IPS-18a (cell line): ENCODE results near the gene GAS6.
"Not testable (repeated sequence)": the region's sequence is repeated elsewhere in the genome, so short reads cannot be mapped to it uniquely, and the experiment has no call there.

Experiments used
- H3K27ac ChIP-seq: one replicate; pipeline ENCODE4 v1.5.1; 2013; ENCODE audit warnings: low read length
- H3K27me3 ChIP-seq: one replicate; pipeline ENCODE4 v1.6.1; 2013; ENCODE audit warnings: mild to moderate bottlenecking, low read length; ENCODE audit not compliant: control insufficient read depth, insufficient read depth
- H3K36me3 ChIP-seq: one replicate; pipeline ENCODE4 v1.6.1; 2013; ENCODE audit warnings: low read depth, low read length; ENCODE audit not compliant: control insufficient read depth
- H3K4me1 ChIP-seq: one replicate; pipeline ENCODE4 v1.6.1; 2013; ENCODE audit warnings: low read depth, low read length; ENCODE audit not compliant: control insufficient read depth
- H3K4me3 ChIP-seq: one replicate; pipeline ENCODE4 v1.5.1; 2013; ENCODE audit warnings: low read length
- H3K9ac ChIP-seq: one replicate; pipeline ENCODE4 v1.6.1; 2013; ENCODE audit warnings: mild to moderate bottlenecking, low read length, moderate library complexity
- H3K9me3 ChIP-seq: one replicate; pipeline ENCODE4 v1.6.1; 2013; ENCODE audit warnings: low read depth, low read length; ENCODE audit not compliant: control insufficient read depth

Gene GAS6

DNA sequence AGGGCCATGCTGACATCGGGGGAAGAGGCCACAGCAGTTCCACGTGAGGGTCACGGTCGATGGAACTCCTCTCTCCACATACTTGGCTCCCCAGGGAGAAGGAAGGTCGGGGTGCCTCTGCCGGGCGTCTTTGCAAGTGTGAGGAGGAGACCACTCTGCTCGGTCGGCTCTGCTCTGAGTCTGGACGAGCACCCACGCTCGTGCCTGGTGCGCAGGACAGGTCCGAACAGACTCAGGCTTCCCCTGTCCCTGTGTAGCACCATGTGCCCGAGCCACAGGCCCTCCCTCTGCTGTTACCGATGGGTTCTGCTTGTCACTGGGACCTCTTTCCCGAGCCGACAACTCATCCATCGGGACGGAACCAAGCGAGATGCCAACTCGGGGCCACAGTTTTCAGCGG is 69.8 kb downstream of the GAS6 start:
- Histone ChIP-seq H3K9ac (no peak overlapping the region), H3K4me3 (no peak overlapping the region), H3K27me3 (no peaks in the 10 kb centered on the region), H3K27ac (no peak overlapping the region), H3K36me3 (no peaks in the 10 kb centered on the region), H3K4me1 (no peaks in the 10 kb centered on the region), H3K9me3 (no peaks in the 10 kb centered on the region)

DNA sequence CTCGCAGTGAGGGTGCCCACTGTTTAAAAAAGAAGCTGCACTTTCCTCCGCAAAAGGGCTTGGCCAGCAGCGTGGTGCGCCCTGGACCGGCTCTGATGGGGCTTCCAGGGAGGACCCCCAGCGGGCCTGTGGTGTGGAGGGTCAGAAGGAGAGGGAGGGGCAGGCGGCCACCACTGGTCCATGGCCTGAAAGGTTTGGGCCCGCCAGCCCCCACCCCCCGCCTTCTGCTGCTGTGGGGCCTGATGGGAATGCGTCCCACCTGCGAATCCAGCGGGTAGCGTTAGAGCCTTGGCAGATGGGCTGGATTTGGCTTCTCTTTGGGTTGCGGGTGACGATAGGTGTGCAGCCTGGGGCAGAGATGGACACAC is 70.2 kb downstream of the GAS6 start:
- H3K4me3 ChIP-seq: no peak overlapping the region
- no peaks in the 10 kb centered on the region for H3K36me3 ChIP-seq
- H3K9ac ChIP-seq: no peak overlapping the region

DNA sequence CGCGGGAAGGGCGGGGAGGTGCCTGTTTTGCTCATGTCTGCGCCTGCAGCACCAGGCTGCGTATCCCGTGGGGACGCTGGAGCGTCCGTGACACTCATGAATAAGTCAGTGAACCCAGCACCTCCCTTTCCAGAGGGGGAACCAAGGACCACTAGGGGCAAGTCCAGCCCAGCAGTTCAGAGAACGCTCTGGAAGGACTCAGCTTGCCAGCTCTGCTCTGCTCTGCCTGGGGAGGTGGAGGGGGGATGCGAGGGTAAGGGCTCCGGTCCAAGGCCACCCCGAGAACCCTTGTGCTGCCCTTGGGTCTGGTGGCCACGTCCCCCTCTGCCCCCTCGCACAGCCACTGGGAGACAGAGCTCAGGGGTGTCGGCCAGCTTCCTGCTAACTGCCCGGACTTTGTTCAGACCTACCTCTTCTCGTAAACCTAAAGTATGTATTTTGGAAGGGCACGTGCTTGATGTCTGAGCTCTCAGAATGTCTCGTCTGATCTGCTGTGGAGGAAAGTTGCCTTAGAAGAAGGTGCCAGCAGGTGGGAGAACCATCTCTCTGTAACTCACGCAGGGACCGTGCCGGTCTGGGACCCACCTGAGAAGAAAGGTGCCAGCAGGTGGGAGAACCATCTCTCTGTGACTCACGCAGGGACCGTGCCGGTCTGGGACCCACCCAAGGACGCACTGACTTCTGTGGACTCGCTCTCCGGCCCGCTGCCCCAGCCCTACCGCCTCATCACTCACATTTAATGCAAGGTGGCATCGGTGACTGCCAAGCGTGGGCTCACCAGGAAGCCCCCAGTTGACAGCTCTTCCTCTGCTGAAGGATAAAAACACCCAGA is 70.8 kb downstream of the GAS6 start:
- no peaks in the 10 kb centered on the region for H3K27me3 ChIP-seq
- H3K4me1 ChIP-seq: no peaks in the 10 kb centered on the region
- H3K4me3 ChIP-seq: no peak overlapping the region
- no peak overlapping the region for H3K9ac ChIP-seq
- no peaks in the 10 kb centered on the region for H3K36me3 ChIP-seq
- H3K9me3 ChIP-seq: no peaks in the 10 kb centered on the region
- no peak overlapping the region for H3K27ac ChIP-seq

More for the DNA sequence above, 70.2 kb downstream of the GAS6 start:
- H3K27me3 ChIP-seq: no peaks in the 10 kb centered on the region
- no peaks in the 10 kb centered on the region for H3K4me1 ChIP-seq
- no peaks in the 10 kb centered on the region for H3K9me3 ChIP-seq
- no peak overlapping the region for H3K27ac ChIP-seq

DNA sequence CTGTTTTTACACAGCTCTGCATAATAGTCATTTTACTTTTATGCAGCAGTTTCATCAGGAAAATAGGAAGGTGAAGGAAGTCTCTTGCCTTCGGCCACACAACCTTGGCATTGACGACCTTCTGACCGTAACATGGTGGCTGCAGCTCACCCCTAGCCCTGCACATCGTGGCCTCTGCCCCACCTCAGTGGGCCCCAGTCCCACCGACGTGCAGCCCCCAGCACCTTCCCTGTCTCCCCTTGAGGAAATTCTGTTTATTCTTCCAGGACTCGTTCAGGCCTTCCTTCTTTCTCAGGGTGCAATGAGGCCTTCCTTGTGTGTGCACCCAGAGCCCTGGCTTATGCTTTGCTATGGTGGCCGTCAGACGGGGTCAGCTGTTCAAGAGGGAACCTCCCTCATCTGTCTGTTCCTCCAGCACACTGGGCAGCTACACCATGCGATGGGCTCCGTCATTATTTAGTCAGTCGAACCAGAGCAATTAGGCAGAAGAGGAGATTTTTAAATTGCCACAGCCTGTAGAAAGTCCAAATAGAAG is 71.6 kb downstream of the GAS6 start:
- Histone ChIP-seq H3K9me3 (no peaks in the 10 kb centered on the region), H3K36me3 (no peaks in the 10 kb centered on the region), H3K27ac (no peak overlapping the region), H3K27me3 (no peaks in the 10 kb centered on the region), H3K4me1 (no peaks in the 10 kb centered on the region), H3K9ac (no peak overlapping the region), H3K4me3 (no peak overlapping the region)

DNA sequence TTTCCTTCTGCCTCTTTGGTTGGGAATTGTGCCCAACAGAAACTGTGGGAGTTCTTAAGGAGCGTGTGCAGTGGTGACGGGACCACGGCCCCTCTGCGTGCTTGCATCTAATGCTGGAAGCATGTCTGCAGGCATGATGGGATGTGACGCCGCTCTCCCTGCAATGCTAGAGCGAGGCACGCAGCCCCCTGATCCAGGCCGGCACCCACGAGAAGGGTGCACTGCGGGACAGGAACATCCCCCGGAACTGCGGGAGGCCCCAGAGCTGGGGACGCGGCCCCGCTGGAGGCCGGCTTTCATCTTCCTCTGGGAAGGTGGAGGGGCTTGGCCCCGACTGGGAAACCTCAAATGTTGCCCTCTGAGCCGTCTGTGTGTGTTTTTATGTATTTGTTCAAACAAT is 72.1 kb downstream of the GAS6 start:
- Histone ChIP-seq H3K4me1 (no peaks in the 10 kb centered on the region), H3K36me3 (no peaks in the 10 kb centered on the region), H3K9me3 (no peaks in the 10 kb centered on the region), H3K4me3 (no peak overlapping the region), H3K9ac (no peak overlapping the region), H3K27ac (no peak overlapping the region), H3K27me3 (no peaks in the 10 kb centered on the region)

DNA sequence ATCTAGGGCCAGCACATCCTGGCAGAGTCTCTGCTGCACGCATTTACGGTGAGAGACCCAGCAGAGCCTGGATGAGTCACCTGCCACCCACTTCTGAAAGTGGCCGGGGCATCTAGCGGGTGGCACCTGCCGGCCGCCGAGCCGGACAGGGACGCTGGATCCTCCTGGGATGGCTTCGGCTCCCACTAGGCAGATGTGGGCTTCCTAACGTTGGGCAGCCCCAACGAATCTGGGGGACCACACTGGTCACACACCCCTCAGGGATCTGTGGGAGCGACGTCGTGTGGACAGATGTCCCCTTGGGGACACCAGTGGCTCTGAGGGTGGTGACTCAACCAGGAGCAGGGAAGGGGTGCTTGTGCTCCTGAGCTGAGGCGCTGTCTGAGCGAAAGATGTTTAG is 72.7 kb downstream of the GAS6 start:
- no peaks in the 10 kb centered on the region for H3K36me3 ChIP-seq
- H3K4me3 ChIP-seq: no peak overlapping the region
- no peak overlapping the region for H3K9ac ChIP-seq
- no peaks in the 10 kb centered on the region for H3K4me1 ChIP-seq
- H3K27me3 ChIP-seq: no peaks in the 10 kb centered on the region
- H3K27ac ChIP-seq: no peak overlapping the region
- no peaks in the 10 kb centered on the region for H3K9me3 ChIP-seq

DNA sequence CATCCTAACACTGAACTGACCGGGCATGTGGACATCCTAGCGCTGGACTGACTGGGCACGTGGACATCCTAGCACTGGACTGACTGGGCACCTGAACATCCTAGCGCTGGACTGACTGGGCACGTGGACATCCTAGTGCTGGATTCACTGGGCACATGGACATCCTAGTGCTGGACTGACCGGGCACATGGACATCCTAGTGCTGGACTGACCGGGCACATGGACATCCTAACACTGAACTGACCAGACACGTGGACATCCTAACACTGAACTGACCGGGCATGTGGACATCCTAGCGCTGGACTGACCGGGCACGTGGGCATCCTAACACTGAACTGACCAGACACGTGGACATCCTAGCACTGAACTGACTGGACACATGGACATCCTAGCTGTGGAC is 73.9 kb downstream of the GAS6 start:
- not testable (repeated sequence) for H3K27ac ChIP-seq, H3K27me3 ChIP-seq, H3K9ac ChIP-seq, H3K4me3 ChIP-seq, H3K36me3 ChIP-seq, H3K9me3 ChIP-seq, H3K4me1 ChIP-seq

DNA sequence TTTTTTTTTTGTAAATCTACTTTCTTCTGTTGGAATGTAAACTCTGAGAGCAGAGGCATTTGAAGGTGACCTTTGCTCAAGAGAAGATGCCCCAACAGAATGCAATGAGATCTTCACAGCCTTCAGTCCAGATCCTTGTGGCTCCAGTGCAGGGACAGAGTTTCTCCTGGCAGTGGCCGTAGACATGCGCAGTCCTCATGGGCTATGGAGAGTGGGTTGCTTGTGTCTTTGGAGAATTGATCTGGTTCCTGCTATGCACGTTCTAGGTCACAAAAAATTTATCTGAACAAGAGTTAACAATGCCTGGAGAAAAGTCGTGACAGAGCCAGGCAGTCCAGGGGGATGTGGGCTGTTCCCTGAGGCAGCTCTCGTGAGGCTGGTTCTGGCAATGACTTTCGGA is 74.7 kb downstream of the GAS6 start:
- Histone ChIP-seq H3K36me3 (no peaks in the 10 kb centered on the region), H3K27me3 (no peaks in the 10 kb centered on the region), H3K4me1 (no peaks in the 10 kb centered on the region), H3K27ac (no peak overlapping the region), H3K4me3 (no peak overlapping the region), H3K9me3 (no peaks in the 10 kb centered on the region), H3K9ac (no peak overlapping the region)

DNA sequence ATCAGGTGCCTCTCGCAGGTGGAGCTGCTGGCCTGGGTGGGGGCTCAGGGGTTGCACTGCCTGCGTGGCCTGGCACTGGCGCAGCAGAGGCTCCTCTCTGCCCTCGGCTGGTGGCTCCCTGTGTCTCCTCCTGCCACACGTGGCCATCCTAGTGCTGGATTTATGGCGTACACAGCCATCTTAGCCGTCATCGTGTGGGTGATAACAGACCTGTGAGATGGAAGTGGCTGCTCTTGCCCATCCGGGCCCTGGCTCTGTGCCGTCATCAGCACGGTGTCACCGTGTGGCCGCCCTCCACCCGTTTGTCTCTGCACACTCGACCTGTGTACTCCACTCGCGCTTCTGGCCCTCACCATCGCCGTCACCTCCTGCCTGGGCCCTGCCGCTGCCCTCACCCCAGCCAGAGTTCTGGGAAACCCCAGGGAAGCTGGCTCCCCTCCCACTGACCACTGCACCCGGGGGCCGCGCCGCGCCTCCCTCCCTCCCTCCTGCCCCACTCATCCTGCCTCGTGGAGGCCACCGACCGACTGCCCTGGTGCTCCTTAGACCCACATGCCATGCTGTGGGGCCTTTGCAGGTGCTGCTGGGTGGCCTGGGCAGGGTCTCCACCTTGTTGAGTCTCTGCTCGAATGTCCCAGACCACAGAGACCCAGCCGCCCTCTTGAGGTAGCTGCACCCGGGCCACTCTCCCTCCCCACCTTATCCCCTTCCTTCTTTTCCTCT is 75.3 kb downstream of the GAS6 start:
- Histone ChIP-seq H3K27me3 (no peaks in the 10 kb centered on the region), H3K27ac (no peak overlapping the region), H3K36me3 (no peaks in the 10 kb centered on the region), H3K4me1 (no peaks in the 10 kb centered on the region), H3K9ac (no peak overlapping the region), H3K4me3 (no peak overlapping the region), H3K9me3 (no peaks in the 10 kb centered on the region)

DNA sequence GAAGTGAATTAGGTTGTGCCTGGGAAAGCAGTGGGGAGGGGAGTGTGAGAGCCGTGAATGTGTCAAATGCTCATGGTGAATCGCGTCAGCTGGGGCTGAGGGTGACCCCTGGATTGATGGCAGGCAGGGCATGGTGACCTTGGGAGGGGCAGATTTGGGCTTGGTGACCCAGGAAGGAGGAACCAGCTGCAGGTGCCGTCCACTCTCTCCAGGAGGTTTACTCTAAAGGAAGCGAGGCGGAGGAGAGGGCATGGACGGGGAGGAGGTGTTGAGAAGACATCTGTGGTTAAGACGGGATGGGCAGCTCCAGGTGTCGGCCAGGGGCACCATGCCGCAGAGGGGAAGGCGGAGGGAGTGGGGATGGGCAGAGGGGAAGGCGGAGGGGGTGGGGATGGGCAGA is 76.2 kb downstream of the GAS6 start:
- Histone ChIP-seq H3K9ac (no peak overlapping the region), H3K4me1 (no peaks in the 10 kb centered on the region), H3K27me3 (no peaks in the 10 kb centered on the region), H3K9me3 (no peaks in the 10 kb centered on the region), H3K27ac (no peak overlapping the region), H3K36me3 (no peaks in the 10 kb centered on the region), H3K4me3 (no peak overlapping the region)

DNA sequence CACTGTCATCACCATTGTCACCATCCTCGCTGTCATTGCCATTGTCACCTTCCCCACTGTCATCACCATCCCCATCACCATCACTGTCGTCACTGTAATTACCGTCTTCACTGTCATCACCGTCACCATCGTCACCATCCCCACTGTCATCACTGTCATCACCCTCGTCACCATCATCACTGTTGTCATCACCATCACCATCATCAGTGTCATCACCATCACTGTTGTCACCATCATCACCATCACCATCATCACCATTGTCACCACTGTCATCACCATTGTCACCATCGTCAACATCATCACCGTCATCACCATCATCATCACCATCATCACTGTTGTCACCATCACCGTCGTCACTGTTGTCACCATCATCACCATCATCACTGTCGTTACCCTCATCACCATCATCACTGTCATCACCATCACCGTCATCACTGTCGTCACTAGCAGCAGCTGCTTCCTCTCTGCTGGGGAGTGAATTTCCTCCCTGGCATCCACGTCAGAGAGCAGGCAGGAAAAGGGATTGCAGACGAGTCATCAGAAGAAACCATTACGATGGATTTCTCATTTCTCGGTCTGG is 77.5 kb downstream of the GAS6 start:
- Histone ChIP-seq H3K9ac (no peak overlapping the region), H3K27ac (no peak overlapping the region)

More for the DNA sequence above, 77.5 kb downstream of the GAS6 start:
- no peaks in the 10 kb centered on the region for H3K4me1 ChIP-seq
- no peaks in the 10 kb centered on the region for H3K36me3 ChIP-seq
- H3K4me3 ChIP-seq: no peak overlapping the region
- no peaks in the 10 kb centered on the region for H3K27me3 ChIP-seq
- H3K9me3 ChIP-seq: no peaks in the 10 kb centered on the region
